GM18907 (cell line): ENCODE results near the gene ATP6V0E1.

Source experiments
- ATAC-seq: cut with Tn5 transposase; IDR thresholded peaks from one replicate; pipeline ENCODE4 v1.9.1; 2021; ENCODE audit warnings: mild to moderate bottlenecking, moderate library complexity; ENCODE audit not compliant: unreplicated experiment

Gene ATP6V0E1

DNA sequence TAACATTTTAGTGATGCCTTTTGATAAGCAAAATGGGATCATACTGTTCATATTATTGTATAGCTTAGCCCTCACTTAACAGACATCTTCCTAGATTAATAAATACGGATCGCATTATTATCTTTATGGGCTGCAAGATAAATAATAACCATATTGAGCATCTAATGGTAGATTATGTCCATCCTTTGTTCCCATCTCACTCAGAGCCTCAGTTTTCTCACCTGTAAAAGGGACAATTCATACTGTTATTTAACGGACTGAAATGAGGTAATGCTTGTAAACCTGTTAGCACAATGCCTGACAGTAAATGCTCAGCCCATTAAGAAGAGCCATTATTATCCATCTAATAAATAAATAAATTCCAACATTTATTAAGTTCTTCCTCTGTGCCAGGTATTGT is 27.3 kb upstream of the ATP6V0E1 start:
- ATAC-seq: no peak

- no peak for ATAC-seq
These were observed 26.6 kb upstream of the ATP6V0E1 start for GRCh38 chr5:172956936-172957335.

GRCh38 chr5:172957458-172957857 is 26.1 kb upstream of the ATP6V0E1 start:
- no peak for ATAC-seq

DNA sequence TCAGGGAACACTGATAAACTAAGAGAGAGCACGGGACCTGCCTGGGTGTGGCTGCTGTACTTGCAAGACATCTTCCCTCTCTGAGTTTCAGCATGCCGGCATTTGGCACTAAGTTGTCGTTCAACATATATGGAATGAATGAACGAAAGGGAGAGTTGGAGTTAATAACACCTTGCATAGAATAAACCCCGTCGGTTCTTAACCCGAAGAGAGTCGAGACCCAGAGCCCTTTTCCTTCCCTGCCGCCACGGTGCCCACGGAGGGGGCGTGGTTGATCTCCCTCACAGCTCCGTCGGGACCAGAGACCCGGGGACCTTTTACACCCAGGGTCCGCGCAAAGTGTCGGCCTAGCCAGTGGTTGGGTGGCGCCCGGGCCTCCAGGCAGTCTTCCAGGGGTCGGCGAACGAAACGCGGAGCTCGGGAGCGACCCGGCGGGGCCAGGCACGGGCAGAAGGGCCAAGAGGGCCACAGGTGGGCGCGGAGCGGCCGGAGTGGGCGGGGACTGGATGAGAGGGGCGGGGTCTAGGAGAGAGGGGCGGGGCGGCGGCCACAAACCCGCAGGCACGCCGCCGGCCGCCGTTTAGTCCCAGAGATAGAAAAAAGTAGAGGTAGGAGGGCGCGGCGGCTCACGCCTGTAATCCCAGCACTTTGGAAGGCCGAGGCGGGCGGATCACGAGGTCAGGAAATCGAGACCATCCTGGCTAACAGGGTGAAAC is 25.1 kb upstream of the ATP6V0E1 start:
- peak; percentile 70 for ATAC-seq

GRCh38 chr5:172959824-172960799 is 23.5 kb upstream of the ATP6V0E1 start:
- no peak for ATAC-seq

DNA sequence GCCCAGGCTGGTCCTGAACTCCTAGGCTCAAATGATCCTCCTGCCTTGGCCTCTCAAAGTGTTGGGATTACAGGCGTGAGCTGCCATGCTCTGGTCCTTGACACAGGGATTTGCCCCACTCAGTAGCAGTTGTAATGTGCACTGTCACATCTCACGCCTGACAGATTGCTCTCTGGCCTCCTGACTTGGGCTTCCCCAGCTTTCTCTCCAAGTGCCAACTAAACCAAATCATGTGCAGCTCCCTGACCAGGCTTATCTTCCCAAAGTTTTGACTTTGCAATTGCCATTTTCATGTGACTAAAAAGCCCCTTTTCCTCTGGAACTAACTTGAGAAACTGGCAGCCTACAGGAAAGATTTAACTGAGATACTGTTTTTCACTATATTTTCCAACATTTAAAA is 13.7 kb upstream of the ATP6V0E1 start:
- no peak for ATAC-seq

- ATAC-seq: no peak
These were observed 12.1 kb upstream of the ATP6V0E1 start for GRCh38 chr5:172971482-172971881.

- no peak for ATAC-seq
These were observed 11.0 kb upstream of the ATP6V0E1 start for GRCh38 chr5:172972552-172972951.

GRCh38 chr5:172973127-172973916 is 10.2 kb upstream of the ATP6V0E1 start:
- no peak for ATAC-seq

GRCh38 chr5:172973931-172974330 is 9.6 kb upstream of the ATP6V0E1 start:
- ATAC-seq: no peak

GRCh38 chr5:172975289-172975688 is 8.3 kb upstream of the ATP6V0E1 start:
- no peak for ATAC-seq

GRCh38 chr5:172979778-172980177 is 3.8 kb upstream of the ATP6V0E1 start:
- no peak for ATAC-seq

GRCh38 chr5:172981931-172982330 is 1.6 kb upstream of the ATP6V0E1 start:
- no peak for ATAC-seq

DNA sequence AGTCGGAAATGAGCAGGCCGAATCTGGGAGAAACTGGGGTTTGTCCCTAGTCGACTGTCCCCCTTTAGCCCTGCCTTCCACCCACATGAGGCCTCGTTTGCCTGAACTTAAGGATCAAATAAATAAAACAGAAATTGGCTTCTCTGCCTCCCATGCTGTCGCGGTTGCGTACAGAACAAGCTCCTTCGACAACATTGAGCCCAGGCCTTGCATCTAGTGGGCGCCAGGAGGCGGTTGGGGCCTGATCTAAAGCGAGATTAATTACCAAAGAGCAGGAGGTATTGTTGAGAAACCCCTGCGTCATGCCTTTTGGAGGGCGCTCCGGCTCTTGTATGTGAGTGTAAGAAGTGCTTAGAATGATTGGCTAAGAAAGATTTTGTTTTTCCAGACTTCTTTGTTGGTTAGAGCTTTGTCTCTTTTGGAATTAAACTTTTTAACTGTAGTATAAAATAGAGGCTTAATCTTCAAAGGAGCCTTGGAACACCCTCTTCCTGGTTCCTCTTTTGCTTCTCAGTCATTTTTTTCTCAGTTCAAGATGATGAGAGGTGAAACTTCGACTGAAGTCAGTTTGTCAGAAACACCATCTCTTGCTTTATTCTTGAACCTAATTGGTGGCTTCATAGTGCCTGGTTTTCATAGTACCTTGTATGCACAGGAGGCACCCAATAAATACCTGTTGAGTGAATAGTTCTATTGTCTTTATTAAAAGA is 828 bp downstream of the ATP6V0E1 start:
- peak; percentile 67 for ATAC-seq

DNA sequence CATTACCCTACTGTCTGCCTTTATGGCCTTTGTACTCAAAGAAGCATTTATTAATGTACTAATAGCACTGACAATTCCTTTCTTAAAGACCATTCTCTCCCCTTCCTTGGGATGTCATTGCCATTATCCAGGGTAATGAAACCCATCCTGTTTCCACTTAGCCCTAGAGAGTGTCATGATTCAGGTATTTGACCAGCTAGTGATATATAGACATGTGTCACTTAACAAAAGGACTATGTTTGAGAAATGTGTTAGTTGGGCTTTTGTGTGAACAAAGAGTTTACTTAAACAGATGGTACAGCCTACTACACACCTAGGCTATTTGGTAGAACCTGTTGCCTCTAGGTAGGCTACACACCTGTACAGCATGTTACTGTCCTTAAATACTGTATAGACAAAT is 2.0 kb downstream of the ATP6V0E1 start:
- no peak for ATAC-seq

- ATAC-seq: no peak
These were observed 4.7 kb downstream of the ATP6V0E1 start for GRCh38 chr5:172988276-172988675.

- ATAC-seq: no peak
These were observed 7.2 kb downstream of the ATP6V0E1 start for GRCh38 chr5:172990776-172991175.

DNA sequence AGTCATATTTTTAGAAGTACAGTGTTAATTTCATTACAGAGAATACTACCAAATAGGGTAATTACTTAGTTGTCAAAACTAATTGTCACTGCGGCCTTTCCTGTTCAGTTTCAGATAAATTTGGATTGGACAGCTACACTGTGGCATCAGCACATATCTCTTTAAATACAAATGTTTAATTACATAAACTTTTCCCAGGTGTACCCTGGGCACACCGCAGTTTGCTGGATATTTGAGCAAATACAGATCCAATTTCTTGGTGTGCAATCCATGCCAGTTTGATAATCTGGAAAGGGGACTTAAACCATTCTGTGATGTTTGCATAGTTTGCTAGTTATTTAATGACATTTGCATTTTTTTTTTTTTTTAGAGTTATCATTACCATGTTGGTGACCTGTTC is 10.8 kb downstream of the ATP6V0E1 start:
- ATAC-seq: no peak

DNA sequence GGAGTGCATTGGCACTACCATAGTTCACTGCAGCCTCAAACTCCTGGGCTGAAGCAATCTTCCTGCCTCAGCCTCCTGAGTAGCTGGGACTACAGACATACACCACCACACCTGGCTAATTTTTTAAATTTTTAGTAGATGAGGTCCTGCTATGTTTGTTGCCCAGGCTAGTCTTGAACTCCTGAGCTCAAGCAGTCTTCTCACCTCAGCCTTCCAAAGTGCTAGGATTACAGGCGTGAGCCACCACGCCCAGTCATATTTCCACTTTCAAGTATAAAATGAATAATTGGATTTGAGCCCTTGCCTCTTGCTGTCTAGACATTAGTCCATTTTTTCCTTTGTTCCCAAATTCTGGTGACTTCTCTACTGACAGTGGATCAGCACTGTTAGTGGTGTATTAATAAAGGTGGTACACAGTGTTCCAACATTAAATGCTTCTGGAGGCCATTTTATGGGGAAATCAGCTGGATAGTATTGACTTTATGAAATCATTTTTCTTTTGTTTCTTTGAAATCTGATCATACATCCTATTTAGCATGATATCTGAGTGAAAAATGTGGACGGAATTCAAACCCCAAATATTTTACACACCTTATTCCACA is 15.9 kb downstream of the ATP6V0E1 start:
- ATAC-seq: no peak

DNA sequence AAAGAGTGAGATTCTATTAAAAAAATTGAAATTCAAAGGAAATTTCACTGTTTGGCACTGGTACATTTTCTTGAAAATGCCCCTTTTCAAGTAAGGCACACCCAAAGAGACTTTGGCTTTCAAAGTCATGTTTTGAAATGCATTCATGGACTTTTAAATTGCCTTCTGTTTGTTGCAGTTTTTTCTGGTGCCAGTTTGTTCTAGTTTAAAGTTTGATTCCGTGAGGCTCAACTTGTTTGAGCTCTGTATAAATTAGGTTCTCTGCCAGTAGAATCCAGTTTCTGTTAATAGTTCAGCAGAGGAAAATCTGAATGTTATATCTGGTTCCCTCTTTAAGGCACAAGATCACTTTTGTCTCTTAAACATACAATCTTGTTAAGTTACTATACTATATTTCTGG is 16.4 kb downstream of the ATP6V0E1 start:
- no peak for ATAC-seq
